CD4-positive, alpha-beta T cell treated with Interleukin-15 for 4 hours (primary cell): ENCODE results near the gene YKT6.

ENCODE experiments used
- DNase-seq: peaks from one replicate; pipeline ENCODE4 v3.0.0-alpha.2; 2020; ENCODE audit warnings: low spot score

YKT6 gene

GRCh38 chr7:44218418-44219201, 17.8 kb downstream of the YKT6 start:
- no peak for DNase-seq

- no peak for DNase-seq
These were observed 18.7 kb downstream of the YKT6 start for GRCh38 chr7:44219371-44220045.

GRCh38 chr7:44220046-44220357, 19.2 kb downstream of the YKT6 start:
- DNase-seq, result no peak

GRCh38 chr7:44220358-44221112, 19.8 kb downstream of the YKT6 start:
- DNase-seq, result no peak

- DNase-seq, result no peak
These were observed 20.5 kb downstream of the YKT6 start for GRCh38 chr7:44221231-44221791.

- no peak for DNase-seq
These were observed 21.3 kb downstream of the YKT6 start for GRCh38 chr7:44222074-44222473.

GRCh38 chr7:44222776-44223261, 22.0 kb downstream of the YKT6 start:
- no peak for DNase-seq

GRCh38 chr7:44223362-44224079, 22.7 kb downstream of the YKT6 start:
- no peak for DNase-seq

GRCh38 chr7:44224080-44224973, 23.5 kb downstream of the YKT6 start:
- DNase-seq, result no peak

- DNase-seq, result no peak
These were observed 24.3 kb downstream of the YKT6 start for GRCh38 chr7:44224974-44225565.

GRCh38 chr7:44225566-44226395, 25.0 kb downstream of the YKT6 start:
- no peak for DNase-seq

GRCh38 chr7:44226396-44226753, 25.6 kb downstream of the YKT6 start:
- DNase-seq, result no peak

GRCh38 chr7:44227911-44228310, 27.1 kb downstream of the YKT6 start:
- no peak for DNase-seq

- DNase-seq, result no peak
These were observed 28.0 kb downstream of the YKT6 start for GRCh38 chr7:44228571-44229350.

- no peak for DNase-seq
These were observed 28.8 kb downstream of the YKT6 start for GRCh38 chr7:44229546-44230105.

- DNase-seq, result no peak
These were observed 29.5 kb downstream of the YKT6 start for GRCh38 chr7:44230286-44230685.

GRCh38 chr7:44231088-44231487, 30.3 kb downstream of the YKT6 start:
- DNase-seq, result no peak

- no peak for DNase-seq
These were observed 31.6 kb downstream of the YKT6 start for GRCh38 chr7:44232396-44232795.
